HG03460 (cell line): ENCODE results near the gene PIP4P1.
"Not testable (repeated sequence)": the region's sequence is repeated elsewhere in the genome, so short reads cannot be mapped to it uniquely, and the experiment has no call there.

Experiments
- ATAC-seq: cut with Tn5 transposase; IDR thresholded peaks from one replicate; pipeline ENCODE4 v1.9.1; 2021; ENCODE audit not compliant: unreplicated experiment

The PIP4P1 gene

GRCh38 chr14:20461225-20462141 lies at the start of gene PIP4P1:
TSS of gene PIP4P1 (minus strand) at chr14:20461434. CDS start at chr14:20461325, 109 bp downstream.
- ATAC-seq, result peak; percentile 90

GRCh38 chr14:20508367-20508766 lies 47.1 kb upstream of the PIP4P1 start:
- no peak for ATAC-seq

GRCh38 chr14:20507537-20507936 lies 46.3 kb upstream of the PIP4P1 start:
- not testable (repeated sequence) for ATAC-seq

- ATAC-seq, result not testable (repeated sequence)
Measured at GRCh38 chr14:20506752-20507151, 45.5 kb upstream of the PIP4P1 start.

GRCh38 chr14:20506276-20506675 lies 45.0 kb upstream of the PIP4P1 start:
- ATAC-seq, result not testable (repeated sequence)

- ATAC-seq, result no peak
Measured at GRCh38 chr14:20503898-20504297, 42.7 kb upstream of the PIP4P1 start.

- no peak for ATAC-seq
Measured at GRCh38 chr14:20501346-20501745, 40.1 kb upstream of the PIP4P1 start.

GRCh38 chr14:20499881-20500280 lies 38.6 kb upstream of the PIP4P1 start:
- ATAC-seq, result no peak

- ATAC-seq, result no peak
Measured at GRCh38 chr14:20499108-20499507, 37.9 kb upstream of the PIP4P1 start.

- no peak for ATAC-seq
Measured at GRCh38 chr14:20498622-20499021, 37.4 kb upstream of the PIP4P1 start.

GRCh38 chr14:20494935-20495766 lies 33.9 kb upstream of the PIP4P1 start:
- no peak for ATAC-seq

GRCh38 chr14:20493634-20494033 lies 32.4 kb upstream of the PIP4P1 start:
- no peak for ATAC-seq

- ATAC-seq, result no peak
Measured at GRCh38 chr14:20492486-20492885, 31.3 kb upstream of the PIP4P1 start.

GRCh38 chr14:20490563-20490962 lies 29.3 kb upstream of the PIP4P1 start:
- ATAC-seq, result no peak

- ATAC-seq, result peak; percentile 50
Measured at GRCh38 chr14:20489093-20489994, 28.1 kb upstream of the PIP4P1 start.

GRCh38 chr14:20487396-20487725 lies 26.1 kb upstream of the PIP4P1 start:
- no peak for ATAC-seq

- no peak for ATAC-seq
Measured at GRCh38 chr14:20486684-20487395, 25.6 kb upstream of the PIP4P1 start.

GRCh38 chr14:20485900-20486299 lies 24.7 kb upstream of the PIP4P1 start:
- no peak for ATAC-seq

GRCh38 chr14:20482382-20482781 lies 21.1 kb upstream of the PIP4P1 start:
- ATAC-seq, result no peak

- no peak for ATAC-seq
Measured at GRCh38 chr14:20478894-20479293, 17.7 kb upstream of the PIP4P1 start.
